A549 (cell line): ENCODE measurements around the gene CUL4A.

Experiments used
- MAZ ChIP-seq: fragments of 150-350 bp; IDR thresholded peaks from 2 replicates; pipeline ENCODE4 v1.6.1; 2014; ENCODE audit warnings: antibody characterized with exemption, low read depth, low read length, borderline replicate concordance
- RAD21 ChIP-seq, 2 experiments: fragments of >200 bp in 1 of 2; sonication (Bioruptor Twin) in 1 of 2; formaldehyde crosslinking in 1 of 2; IDR thresholded peaks in 1 of 2; conservative IDR thresholded peaks in 1 of 2; 2 replicates in 1 of 2; 3 replicates in 1 of 2; pipeline ENCODE4 v1.6.1; 2012 to 2018; ENCODE audit warnings: inconsistent platforms in 1 of 2
- SREBF2 ChIP-seq: fragments of 450-650 bp; IDR thresholded peaks from 2 replicates; pipeline ENCODE4 v1.6.1; 2014; ENCODE audit warnings: mild to moderate bottlenecking, moderate library complexity
- TF ChIP-seq, protein P1 (sequence below): fragments of >200 bp; sonication (Bioruptor Twin); formaldehyde crosslinking; IDR thresholded peaks from 3 replicates; pipeline ENCODE4 v1.5.1; 2016

DNA sequence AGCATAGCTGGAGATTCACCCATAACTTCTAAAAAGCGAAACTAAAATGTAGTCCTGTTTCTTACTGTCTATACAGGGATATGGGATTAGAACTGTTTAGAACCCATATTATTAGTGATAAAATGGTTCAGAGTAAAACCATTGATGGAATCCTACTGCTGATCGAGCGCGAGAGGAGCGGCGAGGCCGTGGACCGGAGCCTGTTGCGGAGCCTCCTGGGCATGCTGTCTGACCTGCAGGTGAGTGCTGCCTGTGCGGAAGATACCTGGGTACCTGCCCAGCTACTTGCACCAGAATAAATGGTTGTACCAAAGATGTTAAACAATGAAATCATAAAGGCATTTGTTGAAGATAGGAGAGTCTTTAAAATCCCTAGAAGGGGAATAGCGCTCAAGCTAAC lies 23.7 kb downstream of the CUL4A start:
- TF ChIP-seq MAZ (no peak), RAD21 (conservative IDR thresholded peaks at IDR 0.05 in 1 of 2, IDR thresholded peaks at IDR 0.05 in 1 of 2) (no peak), SREBF2 (no peak)
- TF ChIP-seq, protein P1, sequence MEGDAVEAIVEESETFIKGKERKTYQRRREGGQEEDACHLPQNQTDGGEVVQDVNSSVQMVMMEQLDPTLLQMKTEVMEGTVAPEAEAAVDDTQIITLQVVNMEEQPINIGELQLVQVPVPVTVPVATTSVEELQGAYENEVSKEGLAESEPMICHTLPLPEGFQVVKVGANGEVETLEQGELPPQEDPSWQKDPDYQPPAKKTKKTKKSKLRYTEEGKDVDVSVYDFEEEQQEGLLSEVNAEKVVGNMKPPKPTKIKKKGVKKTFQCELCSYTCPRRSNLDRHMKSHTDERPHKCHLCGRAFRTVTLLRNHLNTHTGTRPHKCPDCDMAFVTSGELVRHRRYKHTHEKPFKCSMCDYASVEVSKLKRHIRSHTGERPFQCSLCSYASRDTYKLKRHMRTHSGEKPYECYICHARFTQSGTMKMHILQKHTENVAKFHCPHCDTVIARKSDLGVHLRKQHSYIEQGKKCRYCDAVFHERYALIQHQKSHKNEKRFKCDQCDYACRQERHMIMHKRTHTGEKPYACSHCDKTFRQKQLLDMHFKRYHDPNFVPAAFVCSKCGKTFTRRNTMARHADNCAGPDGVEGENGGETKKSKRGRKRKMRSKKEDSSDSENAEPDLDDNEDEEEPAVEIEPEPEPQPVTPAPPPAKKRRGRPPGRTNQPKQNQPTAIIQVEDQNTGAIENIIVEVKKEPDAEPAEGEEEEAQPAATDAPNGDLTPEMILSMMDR, result no peak
